GM19395 (cell line): Measurements from ENCODE around the gene ZSCAN10.
"Not testable (repeated sequence)": the region's sequence is repeated elsewhere in the genome, so short reads cannot be mapped to it uniquely, and the experiment has no call there.

Experiments
- ATAC-seq: cut with Tn5 transposase; IDR thresholded peaks from one replicate; pipeline ENCODE4 v1.9.1; 2021; ENCODE audit warnings: mild to moderate bottlenecking, moderate library complexity; ENCODE audit not compliant: unreplicated experiment

Gene ZSCAN10

GRCh38 chr16:3098459-3099394 lies at the start of gene ZSCAN10:
ZSCAN10 (minus strand) TSS chr16:3099294; CDS start chr16:3092937, 6,357 bp downstream.
- no peak for ATAC-seq

DNA sequence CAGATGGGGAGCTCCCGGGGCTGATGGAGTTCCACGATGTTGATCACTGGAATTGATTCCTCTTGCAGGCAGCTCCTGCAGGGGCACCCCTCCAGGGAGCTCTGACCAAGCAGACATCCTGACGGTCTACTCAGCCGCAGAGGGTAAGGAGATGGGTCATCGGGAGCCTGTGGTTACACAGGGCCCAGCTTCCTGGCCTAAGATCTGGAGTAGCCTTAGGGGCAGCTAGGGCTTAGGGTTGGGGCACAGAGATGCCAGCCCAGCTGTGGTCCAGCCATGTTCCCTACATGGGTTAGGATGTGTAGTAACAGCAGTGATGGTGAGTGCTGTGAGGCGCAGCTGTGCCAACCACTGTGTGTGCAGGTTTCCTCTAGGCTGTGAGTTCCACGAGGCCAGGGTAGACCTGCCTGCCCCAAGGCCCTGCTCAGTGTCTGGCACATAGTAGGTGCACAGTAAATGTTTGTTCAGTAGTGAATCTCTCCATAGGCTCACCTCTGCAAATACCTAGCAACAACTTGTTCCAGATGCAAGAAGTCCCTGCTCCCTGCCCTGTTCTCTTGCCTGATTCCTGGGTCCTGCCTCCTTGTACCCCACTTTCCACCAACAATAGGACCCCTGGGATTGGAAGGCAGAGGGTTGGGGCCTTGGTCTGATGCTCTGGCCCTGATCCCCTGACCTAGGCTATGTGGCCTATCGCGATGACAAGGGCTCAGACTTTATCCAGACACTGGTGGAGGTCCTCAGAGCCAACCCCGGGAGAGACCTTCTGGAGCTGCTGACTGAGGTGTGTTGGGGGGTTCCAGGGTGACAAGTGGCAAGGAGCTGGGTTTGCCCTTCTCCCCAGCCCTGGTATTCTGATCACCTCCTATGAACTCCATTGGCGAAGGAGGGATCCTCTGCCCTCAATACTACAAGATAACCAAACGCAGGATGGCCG lies 49.4 kb upstream of the ZSCAN10 start:
- ATAC-seq: no peak

DNA sequence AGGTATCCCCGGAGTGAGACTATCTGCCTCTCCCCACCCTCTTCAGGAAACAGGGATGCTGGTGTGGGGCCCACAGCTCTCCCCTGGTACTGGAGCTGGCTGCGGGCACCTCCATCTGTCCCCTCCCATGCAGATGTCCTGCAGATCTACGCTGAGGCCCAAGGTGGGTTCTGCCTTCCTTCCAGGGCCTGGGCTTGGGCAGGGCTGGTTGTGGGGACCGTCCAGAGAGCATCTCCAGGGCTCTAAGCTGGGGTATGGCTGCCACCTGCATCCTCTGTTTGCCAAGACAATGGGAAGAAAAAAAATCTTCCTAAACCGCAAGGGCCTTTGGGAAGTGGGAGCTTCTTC lies 48.6 kb upstream of the ZSCAN10 start:
- no peak for ATAC-seq

- ATAC-seq: no peak
Observed at GRCh38 chr16:3147046-3147756, 48.1 kb upstream of the ZSCAN10 start.

- no peak for ATAC-seq
Observed at GRCh38 chr16:3145660-3146059, 46.6 kb upstream of the ZSCAN10 start.

- no peak for ATAC-seq
Observed at GRCh38 chr16:3145151-3145550, 46.1 kb upstream of the ZSCAN10 start.

- ATAC-seq: no peak
Observed at GRCh38 chr16:3144321-3144983, 45.4 kb upstream of the ZSCAN10 start.

DNA sequence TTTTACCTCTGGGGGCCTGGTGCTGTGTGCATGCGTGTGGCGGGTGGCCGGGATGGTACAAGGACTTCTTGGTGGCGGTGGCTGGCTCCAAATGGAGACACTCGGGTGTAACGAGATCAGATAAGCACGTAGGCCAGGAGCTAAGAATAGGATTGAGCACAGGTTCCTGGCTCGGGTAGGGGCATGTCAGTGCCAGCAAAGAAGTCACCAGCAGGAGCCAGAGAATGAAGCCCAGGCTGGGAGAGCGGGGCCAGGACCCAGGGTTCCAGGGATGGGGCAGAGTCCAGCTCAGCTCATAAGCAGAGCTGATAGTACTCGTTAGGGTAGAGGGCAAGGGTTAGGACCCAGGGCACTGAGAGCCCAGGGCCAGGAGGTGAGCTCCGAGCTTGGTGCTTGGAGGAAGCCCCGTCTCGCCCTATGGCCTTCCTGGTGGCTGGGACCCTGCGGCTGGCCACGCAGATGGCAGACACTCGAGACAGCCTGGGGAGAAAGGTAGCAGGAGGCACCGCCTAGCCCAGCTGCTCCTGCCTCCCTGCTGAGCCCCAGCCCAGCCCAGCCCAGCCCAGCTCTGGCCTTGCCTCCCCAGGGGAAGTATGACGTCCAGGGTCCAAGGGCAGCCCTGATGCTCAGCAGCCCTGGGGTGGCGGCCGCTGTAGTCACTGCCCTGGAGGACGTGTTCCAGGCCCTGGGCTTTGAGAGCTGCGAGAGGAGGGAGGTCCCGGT lies 44.7 kb upstream of the ZSCAN10 start:
- no peak for ATAC-seq

GRCh38 chr16:3143189-3143588 lies 44.1 kb upstream of the ZSCAN10 start:
- no peak for ATAC-seq

DNA sequence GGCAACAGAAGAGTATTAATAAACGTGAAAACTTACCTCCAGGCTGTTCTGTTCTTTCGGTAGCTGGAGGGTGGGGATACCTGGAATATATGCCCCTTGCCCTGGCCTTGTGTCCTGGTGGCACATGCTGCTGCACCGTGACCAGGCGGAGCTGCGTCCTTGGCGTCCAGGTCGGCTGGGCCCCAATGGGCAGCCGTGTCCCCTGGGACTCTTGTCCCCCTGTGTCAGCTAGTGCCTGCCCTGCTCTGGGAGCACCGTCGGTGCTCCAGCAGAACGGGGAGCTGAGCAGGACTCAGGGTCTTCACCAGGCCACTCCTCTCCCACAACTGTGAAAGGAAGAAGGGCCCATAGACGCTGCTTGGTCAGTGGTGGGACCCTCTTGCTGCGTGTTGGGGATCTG lies 43.7 kb upstream of the ZSCAN10 start:
- ATAC-seq: no peak

- no peak for ATAC-seq
Observed at GRCh38 chr16:3142327-3142726, 43.2 kb upstream of the ZSCAN10 start.

GRCh38 chr16:3141781-3142311 lies 42.8 kb upstream of the ZSCAN10 start:
- ATAC-seq: no peak

- no peak for ATAC-seq
Observed at GRCh38 chr16:3140603-3141427, 41.7 kb upstream of the ZSCAN10 start.

DNA sequence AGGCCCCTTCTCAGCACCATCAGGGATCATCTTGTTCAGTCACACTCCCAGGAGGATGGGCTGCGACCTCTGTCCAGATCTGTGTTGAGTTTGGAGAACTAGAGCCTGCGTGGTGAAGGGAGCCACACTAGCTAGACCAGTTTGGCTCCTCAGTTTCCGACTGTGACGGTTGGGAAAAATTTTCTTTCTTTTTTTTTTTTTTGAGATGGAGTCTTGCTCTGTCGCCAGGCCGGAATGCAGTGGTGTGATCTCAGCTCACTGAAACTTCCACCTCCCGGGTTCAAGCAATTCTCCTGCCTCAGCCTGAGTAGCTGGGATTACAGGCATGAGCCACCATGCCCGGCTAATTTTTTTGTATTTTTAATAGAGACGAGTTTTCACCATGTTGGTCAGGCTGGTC lies 40.5 kb upstream of the ZSCAN10 start:
- ATAC-seq: not testable (repeated sequence)

- ATAC-seq: no peak
Observed at GRCh38 chr16:3138823-3139426, 39.8 kb upstream of the ZSCAN10 start.

DNA sequence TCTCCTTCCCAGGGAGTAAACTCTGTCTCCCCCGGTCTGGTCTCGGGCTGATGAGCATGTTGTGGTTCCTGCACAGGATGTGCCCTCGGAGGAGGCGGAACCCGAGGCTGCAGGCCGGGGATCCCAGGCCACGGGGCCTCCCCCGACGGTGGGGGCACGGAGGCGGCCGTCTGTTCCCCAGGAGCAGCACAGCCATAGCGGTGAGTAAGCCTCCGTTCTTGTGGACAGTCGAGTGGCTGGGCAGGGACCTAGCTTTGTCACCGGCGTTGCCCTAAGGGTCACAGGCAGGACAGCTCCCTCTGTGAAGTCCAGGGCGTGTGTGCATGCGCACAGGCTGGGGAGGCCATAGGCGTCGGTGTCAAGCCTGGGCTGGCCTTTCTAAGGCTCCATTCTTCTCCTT lies 39.2 kb upstream of the ZSCAN10 start:
- ATAC-seq: no peak

- no peak for ATAC-seq
Observed at GRCh38 chr16:3137267-3137666, 38.2 kb upstream of the ZSCAN10 start.

GRCh38 chr16:3135126-3135715 lies 36.1 kb upstream of the ZSCAN10 start:
- ATAC-seq: peak; percentile 44
